HG03342 (cell line): ENCODE measurements around the gene MIGA1.

ENCODE experiments used
- ATAC-seq: cut with Tn5 transposase; IDR thresholded peaks from one replicate; pipeline ENCODE4 v1.9.1; 2021; ENCODE audit warnings: mild to moderate bottlenecking, moderate library complexity; ENCODE audit not compliant: unreplicated experiment

The MIGA1 gene

DNA sequence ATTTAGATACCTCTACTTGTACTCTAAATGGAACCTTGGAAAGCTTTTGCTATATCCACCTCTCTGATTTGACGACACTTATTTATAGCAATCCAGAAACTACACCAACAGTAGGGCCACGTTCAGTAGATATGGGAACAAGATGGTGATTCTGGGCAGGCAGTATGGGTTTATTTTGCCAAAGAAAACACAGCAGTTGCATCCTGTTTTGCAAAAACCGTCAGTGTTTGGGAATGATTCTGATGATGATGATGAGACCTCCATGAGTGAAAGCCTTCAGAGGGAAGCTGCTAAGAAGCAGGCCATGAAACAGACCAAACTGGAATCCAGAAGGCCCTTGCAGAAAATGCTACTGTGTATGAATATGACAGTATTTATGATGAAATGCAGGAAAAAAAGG, 67.5 kb downstream of the MIGA1 start:
- no peak for ATAC-seq

DNA sequence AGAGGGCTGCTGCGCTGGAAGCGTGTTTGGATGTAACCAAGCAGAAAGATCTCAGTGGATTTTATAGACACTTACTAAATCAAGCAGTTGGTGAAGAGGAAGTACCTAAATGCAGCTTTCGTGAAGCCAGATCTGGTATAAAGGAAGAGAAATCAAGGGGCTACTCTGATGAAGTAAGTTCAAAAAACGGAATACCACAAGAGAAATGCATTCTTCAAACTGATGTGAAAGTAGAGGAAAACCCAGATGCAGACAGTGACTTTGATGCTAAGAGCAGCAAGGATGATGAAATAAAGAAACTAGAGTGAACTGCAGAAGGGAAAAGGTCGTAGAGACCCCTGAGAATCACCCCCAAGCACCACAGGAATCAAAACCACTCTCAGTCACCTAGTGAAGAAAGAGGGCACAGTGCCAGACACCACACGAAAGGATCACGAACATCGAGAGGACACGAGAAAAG, 68.2 kb downstream of the MIGA1 start:
- no peak for ATAC-seq

DNA sequence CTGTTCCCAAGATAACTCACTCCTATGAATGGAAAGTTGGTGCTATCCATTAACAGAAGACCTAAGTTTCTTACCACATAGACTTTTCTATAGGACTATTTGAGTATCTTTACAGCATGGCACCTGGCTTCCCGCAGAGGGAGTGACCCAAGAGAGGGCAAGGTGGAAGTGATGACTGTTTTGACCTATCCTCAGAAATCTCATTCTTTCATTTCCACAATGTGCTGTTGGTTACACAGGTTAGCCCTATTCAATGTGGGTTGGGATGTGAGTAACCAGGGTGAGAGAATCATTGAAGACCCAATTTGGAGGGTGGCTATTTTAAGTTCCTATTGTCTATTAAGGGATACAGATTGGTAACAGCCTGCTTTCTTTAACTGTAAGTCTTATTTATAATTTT, 70.6 kb downstream of the MIGA1 start:
- no peak for ATAC-seq

DNA sequence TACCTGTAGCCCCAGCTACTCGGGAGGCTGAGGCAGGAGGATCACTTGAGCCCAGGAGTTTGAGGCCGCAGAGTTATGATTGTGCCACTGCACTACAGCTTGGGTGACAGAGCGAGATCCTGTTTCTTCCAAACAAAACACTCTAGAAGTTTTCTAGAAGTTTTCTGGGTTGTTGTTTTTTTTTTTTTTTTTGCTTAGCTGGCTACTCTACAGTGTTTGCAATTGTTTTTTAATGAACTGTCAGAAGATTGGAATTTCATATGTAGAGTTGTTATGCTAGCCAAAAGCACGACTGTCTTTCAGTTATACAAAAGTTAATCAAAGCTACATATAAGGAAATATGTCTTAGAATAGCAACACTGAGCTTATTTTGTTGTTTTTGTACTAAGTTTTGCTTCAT, 78.1 kb downstream of the MIGA1 start:
- ATAC-seq, result no peak

DNA sequence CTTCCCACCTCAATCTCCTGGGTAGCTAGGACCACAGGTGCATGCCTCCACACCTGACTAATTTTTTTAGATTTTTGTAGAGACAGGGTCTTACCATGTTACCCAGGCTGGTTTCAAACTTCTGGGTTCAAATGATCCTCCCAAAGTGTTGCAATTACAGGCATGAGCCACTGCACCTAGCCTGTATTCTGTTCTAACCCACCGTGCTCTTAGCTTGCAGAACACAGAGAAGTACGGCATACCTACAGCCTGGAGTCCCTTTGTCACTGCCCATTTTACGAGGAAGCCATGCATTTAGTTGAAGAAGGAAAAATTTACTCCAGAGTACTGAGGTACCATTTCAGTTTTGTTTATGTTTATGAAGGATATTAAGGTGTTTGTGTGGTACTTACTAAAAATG, 79.3 kb downstream of the MIGA1 start:
- no peak for ATAC-seq

DNA sequence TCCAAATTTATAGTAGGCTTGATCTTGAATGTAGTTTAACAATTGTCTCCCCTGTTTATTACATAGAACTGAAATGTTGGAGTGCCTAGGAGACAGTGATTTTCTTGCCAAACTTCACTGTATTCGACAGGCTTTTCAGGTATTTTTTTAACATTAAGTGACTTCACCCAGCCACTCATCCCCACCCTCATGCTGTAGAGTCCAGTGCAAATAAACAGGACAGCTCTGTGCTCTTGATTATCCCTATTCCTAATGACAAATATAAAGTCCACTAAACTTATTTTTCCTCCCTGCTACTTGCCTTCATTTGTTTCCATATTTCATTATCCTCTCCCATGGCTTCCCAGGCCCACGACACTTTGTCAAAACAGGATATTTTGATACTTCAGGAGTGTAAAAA, 79.8 kb downstream of the MIGA1 start:
- ATAC-seq, result no peak

DNA sequence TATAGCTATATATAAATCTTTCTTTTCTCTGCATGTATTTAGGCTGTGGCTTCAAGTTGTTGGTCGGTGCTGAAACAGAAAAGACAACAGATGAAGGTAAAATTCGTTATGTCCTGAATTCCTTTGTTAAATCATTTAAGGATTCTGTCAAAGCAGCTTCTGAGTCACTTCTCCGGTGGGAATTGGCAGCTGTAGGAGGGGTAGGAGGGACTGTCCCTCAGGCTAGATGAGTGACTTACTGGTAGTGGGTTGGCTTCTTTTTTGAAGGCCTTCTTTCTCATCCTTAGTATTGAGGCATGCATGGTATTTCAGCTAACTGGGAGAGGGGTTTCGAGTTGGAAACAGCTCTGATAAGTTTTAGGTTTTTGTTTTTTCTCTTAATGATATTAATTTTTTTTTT, 86.8 kb downstream of the MIGA1 start:
- ATAC-seq, result no peak

DNA sequence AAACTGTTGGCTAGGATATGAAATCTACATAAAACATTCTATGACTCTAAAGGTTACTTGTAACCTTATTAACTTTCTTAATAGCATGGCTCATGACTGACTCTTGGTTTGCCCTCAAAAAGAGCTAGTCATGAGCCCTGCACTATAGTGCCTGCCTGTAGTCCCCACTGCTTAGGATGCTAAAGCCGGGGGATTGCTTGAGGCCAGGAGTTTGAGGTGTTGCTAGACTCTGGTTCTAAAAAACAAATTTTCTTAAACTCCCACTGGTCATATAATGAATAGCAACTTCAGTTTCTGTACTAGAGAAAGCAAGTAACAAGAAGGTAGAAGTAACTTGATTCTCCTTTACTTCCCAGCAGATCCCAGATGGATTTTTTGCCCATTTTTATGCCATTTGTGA, 93.2 kb downstream of the MIGA1 start:
- no peak for ATAC-seq

DNA sequence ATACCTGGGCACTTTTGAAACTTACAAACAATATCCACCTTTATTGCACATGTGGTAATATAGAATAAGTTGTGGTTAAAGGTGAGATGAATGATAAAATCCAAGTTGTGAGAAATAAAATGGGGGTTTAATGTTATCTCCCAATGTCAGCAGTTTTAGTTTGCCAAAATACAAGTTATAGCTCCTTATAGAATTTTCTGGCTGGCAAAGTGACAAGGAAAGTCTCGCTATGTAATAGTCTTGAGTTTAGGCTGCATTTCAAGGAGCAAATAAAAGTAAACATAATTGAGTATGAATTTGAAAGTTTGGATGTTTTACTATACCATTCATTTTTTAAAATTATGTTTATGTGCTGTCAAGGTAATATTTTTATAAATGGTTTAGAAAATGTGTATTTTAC, 94.0 kb downstream of the MIGA1 start:
- ATAC-seq, result no peak

DNA sequence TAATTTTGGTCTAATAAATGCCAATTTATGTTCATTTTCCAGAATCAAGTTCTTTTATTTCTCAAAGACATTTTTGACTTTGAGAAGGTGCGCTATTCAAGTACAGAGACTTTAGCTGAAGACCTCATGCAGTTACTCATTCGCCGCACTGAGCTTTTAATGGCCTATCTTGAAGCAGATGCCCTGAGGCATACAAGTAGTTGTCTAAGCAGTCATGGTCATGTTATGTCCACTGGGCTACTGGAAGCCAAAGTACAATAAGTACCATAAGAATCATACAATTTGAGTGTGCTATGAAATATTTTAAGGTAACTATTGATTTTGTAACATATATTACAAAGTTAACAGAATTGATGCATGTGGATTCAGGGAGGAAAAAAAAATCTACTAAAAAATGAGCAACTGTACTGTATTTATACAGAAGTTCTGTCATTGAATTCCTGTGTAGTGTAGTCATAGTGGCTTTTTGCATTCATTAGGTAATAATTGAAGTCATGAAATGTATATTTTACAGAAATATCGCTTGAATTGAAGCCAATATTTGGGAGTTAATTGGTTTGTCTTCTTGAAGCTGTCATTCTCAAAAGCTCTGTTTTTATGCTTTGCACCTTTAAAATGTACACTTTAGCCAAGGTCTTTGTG, 95.5 kb downstream of the MIGA1 start:
- no peak for ATAC-seq

DNA sequence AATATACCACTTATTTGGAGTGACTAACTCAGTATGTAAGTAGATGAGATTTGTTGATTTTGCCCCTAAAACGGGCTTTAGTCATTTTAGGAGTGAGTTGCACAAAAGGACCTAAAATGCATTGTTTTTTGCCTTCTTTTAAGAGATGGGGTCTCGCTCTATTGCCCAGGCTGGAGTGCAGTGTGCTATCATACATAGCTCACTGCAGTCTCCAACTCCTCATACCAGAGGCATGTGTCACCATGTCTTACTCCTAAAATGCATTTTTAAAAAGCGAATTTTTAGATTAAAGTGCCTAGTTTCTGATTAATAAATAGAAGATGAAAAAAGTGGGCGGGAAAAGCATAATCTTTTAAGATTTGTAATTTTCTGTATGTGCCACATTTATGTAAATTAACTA, 97.4 kb downstream of the MIGA1 start:
- no peak for ATAC-seq

DNA sequence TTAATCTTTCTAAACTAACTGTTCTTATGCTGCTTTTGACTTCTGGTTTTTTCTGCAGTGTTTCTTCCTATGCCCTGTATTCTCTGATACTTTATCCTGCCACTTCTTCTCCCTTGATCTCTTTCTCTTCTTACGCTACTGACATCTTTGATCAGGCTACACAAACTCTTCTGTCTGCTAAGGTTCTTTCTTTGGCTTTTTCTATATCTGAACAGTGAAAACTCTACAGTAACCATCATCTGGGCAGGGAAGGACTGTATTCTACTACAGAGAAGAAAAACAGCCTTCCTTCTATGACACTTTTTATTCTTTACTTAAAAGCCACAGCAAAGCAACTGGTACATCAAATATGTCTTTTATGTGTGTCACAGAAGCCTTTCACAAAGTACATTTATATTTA, 101.6 kb downstream of the MIGA1 start:
- ATAC-seq, result no peak

DNA sequence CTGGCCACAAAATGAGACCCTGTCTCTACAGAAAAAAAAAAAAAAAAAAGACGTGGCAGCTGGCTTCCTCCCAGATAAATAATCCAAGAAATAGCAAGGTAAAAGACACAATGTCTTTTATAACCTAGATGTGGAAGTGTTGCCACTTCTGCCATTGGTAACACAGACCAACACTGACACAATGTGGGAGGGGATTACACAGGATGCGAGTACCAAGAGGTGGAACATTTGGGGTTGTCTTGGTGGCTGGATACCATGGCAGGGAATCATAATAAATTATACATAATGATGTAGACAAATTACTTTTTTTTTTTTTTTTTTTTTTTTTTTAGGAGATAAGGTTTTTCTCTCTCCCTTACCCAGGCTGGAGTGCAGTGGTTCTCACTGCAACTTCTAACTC, 103.0 kb downstream of the MIGA1 start:
- ATAC-seq, result no peak

DNA sequence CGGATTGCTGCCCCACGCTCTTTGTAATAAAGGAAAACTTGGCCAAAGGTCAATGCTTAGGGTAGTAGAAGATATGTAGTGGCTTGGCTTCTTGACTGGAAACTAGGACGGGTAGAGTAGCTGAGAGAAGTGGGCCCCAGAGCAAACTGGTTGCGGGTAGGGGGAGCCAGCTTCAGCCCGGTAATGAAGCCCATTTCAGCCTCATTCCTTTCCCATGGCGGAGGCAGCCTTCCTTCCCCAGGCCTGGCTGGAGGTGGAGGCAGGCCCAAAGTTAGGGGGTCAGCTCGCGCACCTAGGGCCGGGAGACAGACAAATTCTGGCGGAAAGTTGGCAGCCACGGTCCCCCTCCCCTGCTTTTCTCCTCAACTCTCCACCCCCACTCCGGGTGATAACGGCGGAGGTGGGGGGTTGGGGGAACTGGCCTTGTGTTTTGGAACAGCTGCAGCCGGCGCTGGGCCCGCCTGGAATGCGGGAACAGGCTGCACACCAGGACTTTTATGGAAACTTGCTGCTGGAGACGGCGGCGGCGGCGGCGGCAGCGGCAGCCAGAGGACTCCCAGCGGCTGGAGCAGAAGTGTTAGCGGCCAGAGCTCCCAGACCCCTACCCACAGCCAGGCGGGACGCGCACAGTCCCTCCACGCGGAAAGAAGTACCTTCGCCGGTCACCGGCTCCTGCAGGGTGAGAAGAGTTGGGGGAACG, 108.8 kb downstream of the MIGA1 start, which contains the start of gene NEXN:
NEXN (plus strand) TSS at position 544 of the 700 bp plus-strand sequence. CDS start 27,483 bp downstream, outside the sequence.
- ATAC-seq, result peak; percentile 17

DNA sequence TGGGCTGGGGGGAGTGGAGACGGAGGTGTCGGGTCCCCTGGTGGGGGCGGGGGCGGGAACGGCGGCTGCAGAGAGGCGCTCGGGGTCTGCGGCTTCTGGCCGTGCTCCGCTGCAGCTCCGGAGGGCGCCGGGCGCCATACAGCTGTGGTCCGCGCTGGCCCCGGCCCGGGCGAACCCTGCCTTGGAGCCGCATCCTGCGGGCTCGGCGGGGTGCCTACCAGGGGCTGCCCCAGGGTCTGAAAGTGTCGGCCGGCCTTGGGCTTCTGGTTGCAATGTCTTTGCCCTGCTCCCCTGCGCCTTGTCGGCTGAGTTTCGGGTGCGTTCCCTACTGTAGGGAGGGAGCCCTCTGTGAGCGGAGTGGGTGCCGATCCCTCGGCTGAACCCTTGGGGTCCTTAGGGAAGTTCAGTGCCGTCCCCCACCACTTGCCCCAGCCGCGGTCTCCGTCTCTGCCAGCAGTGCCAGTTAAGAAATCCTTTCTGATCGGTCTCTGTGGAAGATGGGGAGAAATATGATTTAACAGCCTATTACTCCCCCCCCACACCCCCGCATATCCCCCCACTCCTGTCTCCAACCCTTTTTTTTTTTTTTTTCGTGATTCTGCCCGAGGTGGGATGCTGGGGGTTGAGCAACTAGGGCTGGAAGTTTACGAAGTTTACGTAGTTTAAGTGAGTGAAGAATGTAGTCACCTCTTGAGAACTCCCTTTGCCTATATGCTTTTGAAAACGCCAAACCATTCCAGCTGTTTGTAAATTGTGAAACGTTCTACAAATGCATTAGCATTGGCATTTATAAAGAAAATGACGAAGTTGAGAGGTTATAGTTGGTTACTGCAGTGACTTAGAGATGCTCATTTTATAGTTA, 109.6 kb downstream of the MIGA1 start:
- peak; percentile 61 for ATAC-seq

DNA sequence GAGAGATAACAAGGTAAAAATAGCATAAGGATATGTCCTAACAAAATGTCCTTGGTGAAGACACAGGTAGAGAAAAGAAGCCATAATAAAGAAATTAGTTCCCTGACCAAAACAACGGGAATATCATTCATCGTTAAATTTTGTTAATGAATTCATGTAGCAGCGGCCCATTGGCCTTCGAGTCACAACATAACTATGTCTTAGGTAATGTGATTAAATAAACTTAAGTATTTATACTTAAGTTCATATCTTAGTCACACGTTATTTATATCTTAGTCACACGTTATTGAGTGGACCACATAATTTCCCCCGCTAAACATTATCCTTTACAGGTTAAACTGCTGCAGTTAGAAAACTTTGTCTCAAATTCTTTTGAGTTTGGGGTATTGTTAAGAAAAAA, 110.2 kb downstream of the MIGA1 start:
- no peak for ATAC-seq

DNA sequence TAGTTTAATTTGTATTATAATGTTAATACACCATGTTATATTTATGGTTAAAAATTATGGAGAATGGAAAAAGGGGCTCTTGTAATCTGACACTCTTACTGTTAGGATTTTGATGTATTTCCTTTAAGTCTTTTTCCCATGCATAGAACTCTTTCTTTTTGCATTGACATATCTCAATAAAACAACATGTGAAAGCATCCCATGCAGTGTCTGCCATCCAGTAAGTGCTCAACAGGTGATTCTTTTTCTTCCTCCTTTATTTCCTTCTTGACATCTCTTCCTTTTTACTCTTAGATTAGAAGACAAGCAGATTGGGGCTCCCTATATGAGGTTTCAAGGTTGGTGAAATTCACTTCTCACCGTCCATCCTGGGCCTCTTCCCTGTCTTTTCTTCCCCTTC, 111.8 kb downstream of the MIGA1 start:
- ATAC-seq, result no peak

DNA sequence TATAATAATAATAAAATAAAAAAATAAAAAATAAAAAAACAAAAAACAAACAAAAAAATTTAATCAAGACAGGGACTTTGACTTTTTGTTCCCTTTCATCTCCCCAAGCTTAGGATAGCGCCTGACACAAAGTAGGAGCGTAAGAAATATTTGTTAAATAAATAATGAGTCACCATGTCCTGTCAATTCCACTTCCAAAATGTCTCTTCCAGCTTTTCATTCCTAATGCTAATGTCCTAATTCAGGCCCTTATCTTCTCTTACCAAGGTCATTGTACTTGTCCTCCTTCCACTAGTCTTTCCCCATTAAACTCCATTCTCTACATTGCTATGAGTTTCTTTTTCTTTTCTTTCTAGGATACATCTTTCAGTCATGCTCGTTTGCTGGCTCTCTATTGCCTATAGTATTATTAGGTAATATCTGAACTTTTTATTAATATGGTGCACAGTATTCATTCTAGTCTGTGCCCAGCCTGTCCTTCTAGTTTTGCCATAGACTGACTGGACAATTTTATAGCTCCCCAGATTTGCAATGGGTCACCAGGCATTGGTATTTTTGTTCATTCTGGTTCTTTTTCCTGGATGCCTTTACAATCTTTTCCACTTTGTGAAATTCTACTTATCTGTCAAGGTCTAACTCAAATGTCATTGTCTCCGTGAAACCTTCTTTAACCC, 120.3 kb downstream of the MIGA1 start:
- ATAC-seq, result no peak

DNA sequence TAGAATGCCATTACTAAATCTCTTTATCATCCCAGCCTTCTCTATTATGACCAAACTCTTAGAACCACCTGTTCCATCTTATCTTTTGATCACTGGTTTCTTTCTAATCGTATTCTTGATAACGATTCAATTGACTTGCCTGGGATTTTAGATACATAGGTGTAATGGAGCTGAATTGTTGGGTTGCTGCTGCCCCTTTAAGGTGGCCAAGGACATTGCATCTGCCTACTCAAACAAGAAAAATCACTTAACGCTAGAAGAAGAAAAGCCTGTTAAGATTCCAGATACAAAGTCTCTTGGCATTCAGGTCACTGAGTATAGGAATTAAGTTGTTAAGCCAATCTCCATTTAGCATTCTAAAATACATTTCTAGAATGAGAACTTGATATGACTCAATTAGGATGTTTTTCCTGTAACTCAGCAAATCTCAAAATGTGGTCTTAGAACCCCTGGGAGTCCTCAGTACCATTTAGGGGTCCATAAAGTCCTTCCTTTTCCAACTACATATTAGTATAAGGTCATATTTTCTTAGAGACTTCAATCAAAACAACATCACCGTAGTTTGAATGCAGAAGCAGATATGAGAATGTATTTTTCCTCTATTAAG, 121.3 kb downstream of the MIGA1 start:
- ATAC-seq, result no peak

DNA sequence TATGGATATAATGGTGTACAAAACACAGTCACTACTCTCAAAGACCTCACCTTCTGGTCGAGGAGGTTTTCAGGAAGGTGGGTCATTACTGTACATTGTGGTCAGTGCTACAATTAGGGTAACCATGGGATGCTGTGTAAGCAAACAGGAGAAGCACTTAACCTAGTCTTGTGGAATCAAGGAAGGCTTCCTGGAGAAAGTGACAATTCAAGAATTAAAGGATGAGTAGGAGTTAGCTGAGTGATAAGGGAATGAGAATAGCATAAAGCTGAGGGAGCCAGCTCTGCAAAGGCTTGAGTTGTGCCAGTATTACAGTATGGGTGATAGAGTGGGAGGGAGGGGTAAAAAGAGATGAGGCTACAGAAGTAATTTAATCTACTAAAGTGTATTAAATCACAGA, 126.2 kb downstream of the MIGA1 start:
- no peak for ATAC-seq

DNA sequence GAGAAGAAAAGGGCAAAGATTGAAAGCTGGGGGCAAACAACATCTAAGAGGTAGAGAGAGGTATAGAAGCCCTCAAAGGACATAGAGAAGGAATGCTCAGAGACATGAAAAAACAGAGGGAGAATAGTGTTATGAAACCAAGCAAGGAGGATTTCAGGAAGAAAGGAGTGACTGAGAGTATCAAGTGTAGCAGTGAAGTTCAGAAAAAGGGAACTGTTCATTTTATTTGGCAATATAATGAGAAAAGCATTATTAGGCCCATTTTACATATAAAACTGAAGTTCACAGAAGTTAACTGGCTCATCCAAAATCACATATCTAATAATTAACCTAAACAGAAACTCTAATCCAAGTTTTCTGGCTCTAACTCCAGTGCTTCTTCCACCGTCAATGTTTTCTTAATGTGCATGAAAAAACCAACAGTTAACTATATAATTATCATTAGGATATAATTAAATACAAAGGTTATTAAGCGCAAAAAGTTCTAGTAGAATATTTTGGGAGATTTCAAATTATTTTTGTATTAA, 126.6 kb downstream of the MIGA1 start:
- ATAC-seq, result no peak
